SK-N-SH treated with all-trans-retinoic acid at 6 μM for 48 hours (cell line): ENCODE results near the gene MAPK8.

Experiments used
- ARNTL ChIP-seq: fragments of 450-650 bp; formaldehyde crosslinking; IDR thresholded peaks from 2 replicates; pipeline ENCODE4 v1.5.0; 2020; ENCODE audit warnings: low read depth, mild to moderate bottlenecking, moderate library complexity, borderline replicate concordance
- PPARA ChIP-seq: fragments of 250-450 bp; sonication (Bioruptor Pico); IDR thresholded peaks from 2 replicates; pipeline ENCODE4 v1.5.0; 2020; ENCODE audit warnings: mild to moderate bottlenecking, borderline replicate concordance
- TCF4 ChIP-seq: fragments of 250-450 bp; sonication (Bioruptor Pico); IDR thresholded peaks from 2 replicates; pipeline ENCODE4 v1.8.0; 2021; ENCODE audit warnings: mild to moderate bottlenecking, moderate library complexity, borderline replicate concordance
- ZFP30 ChIP-seq: fragments of 450-650 bp; formaldehyde crosslinking; IDR thresholded peaks from 2 replicates; pipeline ENCODE4 v1.5.0; 2022; ENCODE audit warnings: mild to moderate bottlenecking, moderate library complexity
- TF ChIP-seq, protein P1 (sequence below): fragments of 250-450 bp; sonication (Bioruptor Pico); IDR thresholded peaks from 2 replicates; pipeline ENCODE4 v1.5.1; 2020; ENCODE audit warnings: low read depth, mild to moderate bottlenecking, moderate library complexity

DNA sequence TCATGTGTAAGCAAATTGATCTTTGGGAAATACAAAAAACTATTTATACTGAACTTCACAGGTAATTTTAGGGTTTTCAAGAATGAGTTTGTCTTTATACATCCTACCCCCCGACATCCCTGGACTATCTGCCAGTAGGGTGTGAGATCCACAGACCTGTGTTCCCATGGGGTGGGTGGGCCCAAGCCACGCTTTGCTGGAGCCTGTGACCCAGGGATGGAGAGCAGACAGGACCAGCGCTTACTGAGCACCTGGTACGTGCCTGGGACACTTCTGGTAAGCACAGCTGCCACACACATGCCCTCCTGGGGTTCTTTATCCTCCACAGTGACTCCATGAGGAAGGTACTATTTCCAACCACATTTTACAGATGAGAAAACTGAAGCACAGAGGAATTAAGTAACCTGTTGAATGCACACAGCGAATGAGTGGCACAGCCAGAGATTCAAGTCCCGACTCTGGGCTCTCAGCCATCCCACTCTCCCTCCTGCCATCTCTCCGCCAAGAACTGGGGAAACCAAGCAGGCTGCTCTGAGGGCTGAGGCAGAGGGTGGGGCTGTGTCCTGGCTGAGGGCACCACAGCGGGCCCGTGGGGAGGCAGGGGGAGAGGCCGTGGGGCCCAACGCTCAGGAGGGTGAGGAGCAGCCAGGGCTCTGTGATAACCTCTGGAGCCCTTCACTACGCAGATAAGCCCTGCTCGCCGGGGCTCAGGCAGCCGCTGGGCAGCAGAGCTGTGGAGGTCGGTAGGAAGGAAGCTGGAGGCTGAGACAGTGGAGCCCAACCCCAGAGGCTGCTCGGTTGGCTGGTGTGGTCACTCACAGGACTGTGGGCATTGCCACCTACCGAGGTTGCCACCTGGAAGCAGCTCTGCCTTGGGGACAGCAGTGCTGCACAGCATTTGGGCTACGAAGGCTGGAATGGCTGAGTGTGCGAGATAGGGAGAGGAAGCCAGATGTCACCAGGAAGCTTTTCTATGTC lies 174.2 kb downstream of the MAPK8 start:
- TF ChIP-seq ARNTL (CRISPR knock-in tag) (no peak), TCF4 (no peak), PPARA (CRISPR knock-in tag) (no peak), ZFP30 (CRISPR knock-in tag) (no peak)
- TF ChIP-seq, protein P1, sequence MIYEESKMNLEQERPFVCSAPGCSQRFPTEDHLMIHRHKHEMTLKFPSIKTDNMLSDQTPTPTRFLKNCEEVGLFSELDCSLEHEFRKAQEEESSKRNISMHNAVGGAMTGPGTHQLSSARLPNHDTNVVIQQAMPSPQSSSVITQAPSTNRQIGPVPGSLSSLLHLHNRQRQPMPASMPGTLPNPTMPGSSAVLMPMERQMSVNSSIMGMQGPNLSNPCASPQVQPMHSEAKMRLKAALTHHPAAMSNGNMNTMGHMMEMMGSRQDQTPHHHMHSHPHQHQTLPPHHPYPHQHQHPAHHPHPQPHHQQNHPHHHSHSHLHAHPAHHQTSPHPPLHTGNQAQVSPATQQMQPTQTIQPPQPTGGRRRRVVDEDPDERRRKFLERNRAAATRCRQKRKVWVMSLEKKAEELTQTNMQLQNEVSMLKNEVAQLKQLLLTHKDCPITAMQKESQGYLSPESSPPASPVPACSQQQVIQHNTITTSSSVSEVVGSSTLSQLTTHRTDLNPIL (CRISPR knock-in tag), result no peak
